Activated CD8-positive, alpha-beta memory T cell treated with anti-CD3 and anti-CD28 coated beads, Interleukin-2, amount 10 ng/mL, durations not matched to agents 7 days and 5 days (primary cell): ENCODE results near the gene GAS6. TPM values are rescaled to one million over a fixed set of nuclear protein-coding genes. Genes with fewer than 3 reads are reported as not detected.

Experiments
- ATAC-seq: fragments of 150-1000 bp; cut with Tn5 transposase; one replicate; pipeline ENCODE4 v1.10.0; 2021; ENCODE audit warnings: moderate library complexity
- CTCF ChIA-PET: fragments of 350-600 bp; sonication (Branson Sonifier 250); formaldehyde crosslinking; loops from one replicate; lab custom pipeline; 2021; ENCODE audit warnings: antibody characterized with exemption; lab: Charles Lee
- DNase-seq: peaks from one replicate; pipeline ENCODE4 v3.0.0-alpha.2; 2020
- H3K27ac Mint-ChIP-seq: one replicate; pipeline ENCODE4 v1.8.0; 2021; ENCODE audit warnings: mild to moderate bottlenecking, mixed read lengths
- H3K27me3 Mint-ChIP-seq: one replicate; pipeline ENCODE4 v1.8.0; 2021; ENCODE audit warnings: mixed read lengths
- H3K36me3 Mint-ChIP-seq: one replicate; pipeline ENCODE4 v1.8.0; 2021; ENCODE audit warnings: mild to moderate bottlenecking, mixed read lengths
- H3K4me1 Mint-ChIP-seq: one replicate; pipeline ENCODE4 v1.8.0; 2021; ENCODE audit warnings: mixed read lengths
- H3K4me3 Mint-ChIP-seq: one replicate; pipeline ENCODE4 v1.8.0; 2021; ENCODE audit warnings: mild to moderate bottlenecking, moderate library complexity, mixed read lengths
- H3K9me3 Mint-ChIP-seq: one replicate; pipeline ENCODE4 v1.8.0; 2022; ENCODE audit warnings: low read depth, mixed read lengths
- total RNA-seq, 2 experiments: library from RNA; stranded (reverse); gene quantifications; one replicate each; pipeline ENCODE4 v1.2.3, GENCODE V29; 2021

Gene GAS6
- total RNA-seq, 2 experiments from 2014 or later, result 0.15 to 0.23 TPM

DNA sequence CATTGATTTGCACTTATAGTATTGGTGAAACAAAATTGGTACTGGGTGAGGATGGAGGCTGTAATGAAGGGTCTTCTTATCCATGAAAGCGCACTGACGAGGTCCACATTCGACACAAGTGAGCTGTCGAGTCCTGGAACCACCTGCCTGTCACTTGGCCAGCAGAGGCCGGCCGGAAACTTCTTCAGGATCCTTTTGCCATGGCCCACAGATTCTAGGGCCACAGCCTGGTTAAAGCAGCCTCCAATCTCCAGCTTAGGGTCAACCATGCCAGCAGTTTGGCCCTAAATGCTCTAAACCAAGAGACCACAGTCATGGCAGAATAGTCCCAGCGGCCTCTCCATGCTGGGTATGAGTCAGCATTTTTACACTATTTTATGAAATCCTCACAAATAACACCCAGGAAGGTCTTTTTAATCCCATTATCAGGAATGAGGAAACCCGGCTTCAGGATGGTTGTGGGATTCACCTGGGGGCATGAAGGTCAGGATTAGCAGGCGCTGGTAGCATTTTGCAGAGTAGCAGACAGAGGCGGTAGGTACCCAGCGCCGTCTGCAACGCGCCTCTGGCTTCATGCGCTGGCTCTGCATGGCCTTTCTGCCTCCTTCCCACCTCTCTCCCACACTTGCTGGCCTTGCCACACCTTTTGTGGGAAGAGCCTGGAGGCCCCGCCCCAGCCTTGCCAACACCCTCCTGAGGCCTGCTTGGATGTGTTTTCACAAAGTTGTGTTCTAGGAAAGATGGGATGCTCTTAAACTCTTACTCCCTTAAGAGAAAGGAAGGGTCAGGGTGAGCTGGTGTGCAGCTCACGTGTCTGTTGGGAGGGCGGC is 15.2 kb downstream of the GAS6 start:
- ATAC-seq (no peak), DNase-seq (no peak)
- CTCF ChIA-PET, result no interaction called here
- no peaks in the 10 kb centered on the region for H3K36me3 Mint-ChIP-seq
- peaks cover 27% of the 10 kb centered on the region for H3K4me1 Mint-ChIP-seq
- H3K4me3 Mint-ChIP-seq, result no peak overlapping the region
- peaks cover 20% of the 10 kb centered on the region for H3K27me3 Mint-ChIP-seq
- no peaks in the 10 kb centered on the region for H3K9me3 Mint-ChIP-seq
- H3K27ac Mint-ChIP-seq, result no peak overlapping the region

DNA sequence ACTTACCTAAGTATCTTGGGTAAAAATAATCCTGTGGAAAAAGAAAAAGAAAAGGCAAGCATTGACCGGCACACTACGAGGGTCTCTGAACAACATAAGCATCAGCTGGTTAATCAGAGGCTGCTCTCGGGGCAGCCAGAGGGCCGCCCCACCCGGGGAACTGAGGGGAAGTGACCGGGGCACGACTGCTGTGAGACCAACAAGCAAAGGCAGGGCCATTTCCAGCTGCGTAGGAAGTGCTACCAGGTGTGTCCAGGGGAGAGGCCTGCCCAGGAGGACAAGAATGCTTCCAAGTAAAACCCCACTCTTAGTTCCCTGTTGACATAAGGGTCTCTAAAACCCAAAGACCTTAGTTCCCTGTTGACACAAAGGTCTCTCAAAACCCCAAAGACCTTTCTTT is 15.9 kb downstream of the GAS6 start:
- CTCF ChIA-PET, result no interaction called here
- H3K4me3 Mint-ChIP-seq, result no peak overlapping the region

DNA sequence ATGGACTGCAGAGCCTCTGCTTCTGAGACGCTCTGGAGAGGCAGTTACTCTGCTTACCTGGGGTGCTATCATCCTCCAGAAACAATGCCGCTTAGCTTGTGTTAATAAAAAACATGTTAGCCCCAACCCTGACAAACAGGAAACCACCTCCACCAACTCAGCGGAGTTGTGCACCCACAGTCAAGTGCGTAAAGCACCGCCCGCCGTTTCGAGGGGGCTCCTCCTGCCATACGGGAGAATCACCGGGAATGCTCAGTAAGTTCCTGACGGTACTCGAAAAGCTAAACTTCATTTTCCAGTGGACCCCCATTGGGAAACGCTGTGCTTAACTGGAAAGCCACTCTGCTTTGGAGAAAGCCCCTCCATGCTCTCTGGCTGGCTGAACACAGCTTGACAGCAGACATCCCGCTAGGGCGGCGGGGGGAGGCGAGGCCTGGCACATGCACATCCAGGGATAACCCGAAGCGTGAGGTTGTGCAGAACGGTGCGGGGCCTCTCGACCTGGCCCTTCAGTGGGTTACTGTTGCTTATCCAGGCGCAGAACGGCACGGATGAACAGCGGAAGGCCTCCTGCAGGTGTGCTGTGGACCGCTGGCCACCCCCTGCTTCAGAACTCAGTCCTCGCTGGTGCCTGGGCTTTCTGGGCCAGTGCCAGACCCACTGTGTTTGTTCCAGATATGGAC is 17.1 kb downstream of the GAS6 start:
- Mint-ChIP-seq H3K27me3 (peaks cover 15% of the 10 kb centered on the region), H3K4me3 (no peak overlapping the region), H3K36me3 (no peaks in the 10 kb centered on the region), H3K9me3 (peaks cover 2% of the 10 kb centered on the region), H3K4me1 (peaks cover 26% of the 10 kb centered on the region), H3K27ac (peak overlapping the region; percentile 34)
- CTCF ChIA-PET, result no interaction called here
- ATAC-seq (peak; percentile 80), DNase-seq (peak; percentile 67)

More for the DNA sequence above, 15.9 kb downstream of the GAS6 start:
- Mint-ChIP-seq H3K4me1 (peaks cover 21% of the 10 kb centered on the region), H3K9me3 (no peaks in the 10 kb centered on the region), H3K27ac (no peak overlapping the region), H3K36me3 (no peaks in the 10 kb centered on the region), H3K27me3 (peaks cover 15% of the 10 kb centered on the region)
- DNase-seq, result no peak
- ATAC-seq, result no peak

GRCh38 chr13:113845723-113846635 is 17.9 kb downstream of the GAS6 start:
- H3K36me3 Mint-ChIP-seq, result no peaks in the 10 kb centered on the region
- DNase-seq, result no peak
- no peak overlapping the region for H3K27ac Mint-ChIP-seq
- CTCF ChIA-PET, result no interaction called here
- H3K4me1 Mint-ChIP-seq, result peaks cover 29% of the 10 kb centered on the region
- no peak overlapping the region for H3K4me3 Mint-ChIP-seq
- no peak for ATAC-seq
- peaks cover 15% of the 10 kb centered on the region for H3K27me3 Mint-ChIP-seq
- H3K9me3 Mint-ChIP-seq, result peaks cover 2% of the 10 kb centered on the region

GRCh38 chr13:113845055-113845454 is 18.8 kb downstream of the GAS6 start:
- DNase-seq (no peak), ATAC-seq (no peak)
- peaks cover 2% of the 10 kb centered on the region for H3K9me3 Mint-ChIP-seq
- peaks cover 29% of the 10 kb centered on the region for H3K4me1 Mint-ChIP-seq
- peaks cover 15% of the 10 kb centered on the region for H3K27me3 Mint-ChIP-seq
- CTCF ChIA-PET, result no interaction called here
- H3K27ac Mint-ChIP-seq, result no peak overlapping the region
- H3K36me3 Mint-ChIP-seq, result no peaks in the 10 kb centered on the region
- H3K4me3 Mint-ChIP-seq, result no peak overlapping the region

- peaks cover 29% of the 10 kb centered on the region for H3K4me1 Mint-ChIP-seq
- no peak overlapping the region for H3K27ac Mint-ChIP-seq
- DNase-seq (no peak), ATAC-seq (no peak)
- CTCF ChIA-PET, result no interaction called here
- no peaks in the 10 kb centered on the region for H3K36me3 Mint-ChIP-seq
- peaks cover 11% of the 10 kb centered on the region for H3K27me3 Mint-ChIP-seq
- no peak overlapping the region for H3K4me3 Mint-ChIP-seq
- peaks cover 2% of the 10 kb centered on the region for H3K9me3 Mint-ChIP-seq
Measured at GRCh38 chr13:113843864-113844556, 19.9 kb downstream of the GAS6 start.

- no peaks in the 10 kb centered on the region for H3K36me3 Mint-ChIP-seq
- H3K4me3 Mint-ChIP-seq, result no peak overlapping the region
- H3K9me3 Mint-ChIP-seq, result peaks cover 2% of the 10 kb centered on the region
- peaks cover 29% of the 10 kb centered on the region for H3K4me1 Mint-ChIP-seq
- ATAC-seq, result no peak
- CTCF ChIA-PET, result no interaction called here
- peaks cover 5% of the 10 kb centered on the region for H3K27me3 Mint-ChIP-seq
- DNase-seq, result no peak
- H3K27ac Mint-ChIP-seq, result no peak overlapping the region
Measured at GRCh38 chr13:113843063-113843654, 20.7 kb downstream of the GAS6 start.

- ATAC-seq, result no peak
- H3K27ac Mint-ChIP-seq, result no peak overlapping the region
- DNase-seq, result no peak
- H3K4me1 Mint-ChIP-seq, result peaks cover 32% of the 10 kb centered on the region
- H3K9me3 Mint-ChIP-seq, result peaks cover 2% of the 10 kb centered on the region
- H3K4me3 Mint-ChIP-seq, result no peak overlapping the region
- H3K36me3 Mint-ChIP-seq, result no peaks in the 10 kb centered on the region
- CTCF ChIA-PET, result no interaction called here
- peaks cover 5% of the 10 kb centered on the region for H3K27me3 Mint-ChIP-seq
Measured at GRCh38 chr13:113842336-113843062, 21.4 kb downstream of the GAS6 start.

GRCh38 chr13:113841353-113841650 is 22.6 kb downstream of the GAS6 start:
- Mint-ChIP-seq H3K36me3 (no peaks in the 10 kb centered on the region), H3K4me1 (peaks cover 34% of the 10 kb centered on the region), H3K9me3 (peaks cover 2% of the 10 kb centered on the region), H3K27me3 (peaks cover 3% of the 10 kb centered on the region), H3K27ac (no peak overlapping the region), H3K4me3 (no peak overlapping the region)
- CTCF ChIA-PET, result no interaction called here
- no peak for ATAC-seq
- DNase-seq, result no peak

DNA sequence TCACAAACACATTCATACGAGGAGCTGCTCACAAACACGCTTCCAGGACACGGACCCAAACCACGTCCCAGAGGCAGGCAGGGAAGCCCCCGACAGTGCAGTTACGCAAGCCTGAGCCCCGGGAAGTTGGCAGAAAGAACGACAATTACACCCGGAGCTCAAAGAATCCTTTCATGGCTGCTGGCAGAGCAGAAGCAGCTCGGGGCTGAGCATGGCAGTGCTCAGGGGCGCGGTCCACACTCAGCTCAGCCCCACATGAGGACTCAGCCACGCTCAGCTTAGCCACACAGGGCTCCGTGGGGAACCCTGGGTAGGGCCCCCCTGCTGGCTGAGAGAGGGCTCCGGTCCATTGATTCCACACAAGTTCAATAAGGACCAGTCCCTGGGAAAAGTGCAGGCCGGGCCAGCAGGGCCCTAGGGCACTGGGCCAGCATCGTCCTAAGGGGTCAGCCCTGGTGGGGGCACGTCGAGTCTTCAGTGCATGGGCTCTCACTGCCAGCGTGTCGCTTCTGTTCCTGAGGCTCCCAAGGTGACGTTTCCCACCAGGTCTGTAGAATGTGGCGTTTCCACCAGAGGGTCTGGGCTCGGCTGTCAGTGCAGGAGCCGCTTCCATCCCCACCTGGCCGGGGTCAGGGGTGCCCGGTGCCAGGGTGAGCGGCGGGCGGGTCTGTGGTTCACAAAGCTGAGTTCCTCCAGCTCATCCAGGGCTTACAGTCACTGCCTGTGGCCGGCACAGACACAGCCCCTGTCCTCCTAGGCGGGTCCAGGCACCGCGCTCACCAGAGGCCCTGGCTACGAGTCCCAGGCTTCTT is 23.1 kb downstream of the GAS6 start:
- no peaks in the 10 kb centered on the region for H3K36me3 Mint-ChIP-seq
- peaks cover 28% of the 10 kb centered on the region for H3K4me1 Mint-ChIP-seq
- CTCF ChIA-PET, result no interaction called here

GRCh38 chr13:113839536-113840204 is 24.2 kb downstream of the GAS6 start:
- no peak overlapping the region for H3K27ac Mint-ChIP-seq
- no peak for ATAC-seq

More for the DNA sequence above, 23.1 kb downstream of the GAS6 start:
- no peak overlapping the region for H3K27ac Mint-ChIP-seq
- ATAC-seq (no peak), DNase-seq (no peak)
- peaks cover 3% of the 10 kb centered on the region for H3K27me3 Mint-ChIP-seq
- H3K4me3 Mint-ChIP-seq, result no peak overlapping the region
- peaks cover 2% of the 10 kb centered on the region for H3K9me3 Mint-ChIP-seq

More at GRCh38 chr13:113839536-113840204, 24.2 kb downstream of the GAS6 start:
- peaks cover 3% of the 10 kb centered on the region for H3K27me3 Mint-ChIP-seq
- peaks cover 2% of the 10 kb centered on the region for H3K9me3 Mint-ChIP-seq
- no peaks in the 10 kb centered on the region for H3K36me3 Mint-ChIP-seq
- CTCF ChIA-PET, result no interaction called here
- no peak overlapping the region for H3K4me3 Mint-ChIP-seq
- H3K4me1 Mint-ChIP-seq, result peaks cover 20% of the 10 kb centered on the region
- no peak for DNase-seq
